A549 treated with CpdA at 1 μM for 4 hours (cell line): ENCODE results near the gene NKX2-3. TPM values are rescaled to one million over a fixed set of nuclear protein-coding genes. Genes with fewer than 3 reads are reported as not detected.

ENCODE experiments used
- total RNA-seq: library from RNA; stranded (reverse); fragments of 200-300 nt; extraction: Qiagen RNA extraction; gene quantifications from 5 replicates; pipeline ENCODE4 v1.2.3, GENCODE V29; 2022; ENCODE audit warnings: low read depth

Gene NKX2-3
- 0.08 TPM in 1 of 5 replicates, not detected in the others for total RNA-seq

DNA sequence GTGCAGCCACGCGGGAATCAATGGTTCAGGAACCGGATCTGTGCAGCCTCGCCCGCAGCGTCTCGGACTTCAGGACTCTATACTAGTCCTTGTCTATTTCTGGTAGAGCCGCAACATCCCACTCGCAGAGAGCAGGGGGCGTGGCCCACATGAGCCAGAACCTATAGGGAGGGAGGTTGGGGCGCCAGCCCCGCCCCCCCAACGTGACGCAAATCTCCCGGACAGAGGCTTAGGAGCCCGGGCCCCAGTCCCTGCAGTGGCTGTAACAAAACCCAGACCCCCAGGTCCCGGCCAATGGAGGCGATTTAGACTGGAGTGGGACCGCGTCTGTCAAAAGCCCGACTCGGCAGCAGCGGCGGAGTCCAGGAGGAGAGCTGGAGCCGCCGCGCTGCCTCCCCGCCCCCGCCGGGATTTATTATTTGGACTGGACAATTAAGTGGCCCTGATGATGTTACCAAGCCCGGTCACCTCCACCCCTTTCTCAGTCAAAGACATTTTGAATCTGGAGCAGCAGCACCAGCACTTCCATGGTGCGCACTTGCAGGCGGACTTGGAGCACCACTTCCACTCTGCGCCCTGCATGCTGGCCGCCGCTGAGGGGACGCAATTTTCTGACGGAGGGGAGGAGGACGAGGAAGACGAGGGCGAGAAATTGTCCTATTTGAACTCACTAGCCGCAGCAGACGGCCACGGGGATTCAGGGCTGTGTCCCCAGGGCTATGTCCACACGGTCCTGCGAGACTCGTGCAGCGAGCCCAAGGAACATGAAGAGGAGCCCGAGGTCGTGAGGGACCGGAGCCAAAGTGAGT lies at the start of gene NKX2-3:
NKX2-3 (plus strand) TSS at position 256 of the 809 bp plus-strand sequence; CDS start at position 446, 190 bp downstream.

Other genes with a start within 250 kb of the NKX2-3 start
- 17.4 to 21.5 TPM (median 21.1 TPM) in 5 replicates for gene CNNM1, start 203.6 kb upstream of the NKX2-3 start, total RNA-seq
- gene GOT1, start 102.3 kb upstream of the NKX2-3 start, total RNA-seq, result 34.3 to 41.7 TPM (median 38.9 TPM) in 5 replicates
- 25.8 to 30.3 TPM (median 28.2 TPM) in 5 replicates for gene SLC25A28, start 87.5 kb downstream of the NKX2-3 start, total RNA-seq
- 12.1 to 19.9 TPM (median 14.9 TPM) in 5 replicates for gene ENTPD7, start 126.6 kb downstream of the NKX2-3 start, total RNA-seq
- gene COX15, start 199.2 kb downstream of the NKX2-3 start, total RNA-seq, result 31.4 to 34.6 TPM (median 32.1 TPM) in 5 replicates
- 33.8 to 37.7 TPM (median 35.8 TPM) in 5 replicates for gene CUTC, start 199.3 kb downstream of the NKX2-3 start, total RNA-seq
- gene ABCC2, start 249.7 kb downstream of the NKX2-3 start, total RNA-seq, result 164 to 201 TPM (median 185 TPM) in 5 replicates